Measurements from ENCODE around the gene PLEKHM3.

Gene PLEKHM3

DNA sequence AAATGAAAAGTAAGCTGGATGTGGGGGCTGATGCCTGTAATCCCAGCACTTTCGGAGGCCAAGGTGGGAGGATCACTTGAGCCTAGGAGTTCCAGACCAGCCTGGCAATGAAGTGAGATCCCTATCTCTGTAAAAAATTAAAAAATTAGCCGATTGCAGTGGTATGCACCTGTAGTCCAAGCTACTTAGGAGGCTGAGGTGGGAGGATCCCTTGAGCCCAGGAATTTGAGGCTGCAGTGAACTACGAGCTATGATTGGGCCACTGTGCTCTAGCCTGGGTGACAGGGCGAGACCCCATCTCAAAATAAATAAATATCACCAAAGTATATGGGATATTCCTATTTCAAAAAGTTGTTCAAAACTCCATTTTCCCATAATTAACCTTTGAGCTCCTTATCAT is 154.5 kb downstream of the PLEKHM3 start:
- CTCF ChIA-PET, result no interaction called here

DNA sequence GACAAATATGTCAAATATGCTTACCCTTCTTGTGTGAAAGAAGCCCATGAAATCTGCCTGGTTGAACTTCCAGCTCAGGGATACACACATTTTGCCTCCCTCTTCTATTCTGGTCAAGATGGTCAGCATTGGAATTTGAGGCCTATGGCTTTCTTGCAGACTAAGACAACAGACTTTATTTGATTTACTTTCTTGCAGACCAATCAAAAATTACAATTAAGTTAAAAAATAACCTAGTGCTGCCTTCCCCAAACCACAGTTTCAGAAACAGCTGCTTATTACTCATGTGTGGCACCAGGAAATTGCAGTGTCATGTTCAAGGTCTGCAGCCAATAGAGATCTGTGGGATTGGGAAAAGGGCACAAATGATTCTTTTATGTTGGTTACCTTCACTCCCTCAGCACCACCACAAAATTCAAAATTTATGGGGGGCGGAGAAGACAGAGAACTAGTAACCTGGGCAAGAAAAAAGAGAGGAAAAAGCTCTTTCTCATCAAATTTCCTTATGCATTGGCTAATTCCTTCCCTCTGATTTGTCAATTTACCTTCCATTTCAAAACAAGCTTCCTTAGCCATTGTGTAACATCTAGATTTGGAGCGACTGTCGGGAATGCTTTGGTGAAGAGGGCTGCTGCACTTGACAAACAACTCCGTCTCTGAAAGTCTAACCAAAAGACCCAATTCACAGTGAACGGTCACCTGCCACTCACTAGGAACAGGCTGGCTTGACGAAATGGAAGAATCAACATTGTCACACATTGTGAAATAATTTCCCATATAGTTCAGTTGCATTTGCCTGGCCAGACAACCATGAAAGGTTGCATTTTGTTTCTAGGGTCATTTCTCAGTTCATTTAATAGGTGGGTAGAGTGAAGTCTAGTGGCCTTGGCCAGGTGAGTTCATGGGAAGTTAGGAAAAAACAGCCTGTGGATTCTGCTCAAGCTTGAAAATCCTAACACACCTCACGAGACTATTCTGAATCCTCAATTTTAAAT is 155.2 kb downstream of the PLEKHM3 start:
- no peak for TF ChIP-seq ELF4 (IDR thresholded peaks at IDR 0.05)
- TF ChIP-seq LEF1 (IDR thresholded peaks at IDR 0.05; ENCODE audit: borderline replicate concordance), result no peak
- no peak for TF ChIP-seq CTBP1 (IDR thresholded peaks at IDR 0.05; ENCODE audit: borderline replicate concordance)
- TF ChIP-seq, protein P1, sequence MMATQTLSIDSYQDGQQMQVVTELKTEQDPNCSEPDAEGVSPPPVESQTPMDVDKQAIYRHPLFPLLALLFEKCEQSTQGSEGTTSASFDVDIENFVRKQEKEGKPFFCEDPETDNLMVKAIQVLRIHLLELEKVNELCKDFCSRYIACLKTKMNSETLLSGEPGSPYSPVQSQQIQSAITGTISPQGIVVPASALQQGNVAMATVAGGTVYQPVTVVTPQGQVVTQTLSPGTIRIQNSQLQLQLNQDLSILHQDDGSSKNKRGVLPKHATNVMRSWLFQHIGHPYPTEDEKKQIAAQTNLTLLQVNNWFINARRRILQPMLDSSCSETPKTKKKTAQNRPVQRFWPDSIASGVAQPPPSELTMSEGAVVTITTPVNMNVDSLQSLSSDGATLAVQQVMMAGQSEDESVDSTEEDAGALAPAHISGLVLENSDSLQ (IDR thresholded peaks at IDR 0.05), result no peak
- TF ChIP-seq FOXA1 (IDR thresholded peaks at IDR 0.05), result no peak
- TF ChIP-seq ARNT (IDR thresholded peaks at IDR 0.05), result no peak
- no peak for TF ChIP-seq L3MBTL2 (conservative IDR thresholded peaks at IDR 0.05)
- no peak for TF ChIP-seq BHLHE40 (IDR thresholded peaks at IDR 0.05; ENCODE audit: borderline replicate concordance)
- no peak for TF ChIP-seq SP1 (IDR thresholded peaks at IDR 0.05)
- CTCF ChIA-PET, result no interaction called here
- DNase-seq (ENCODE audit: extremely low spot score), result no peak
- POLR2A ChIA-PET, result no interaction called here

More for the DNA sequence above, 154.5 kb downstream of the PLEKHM3 start:
- TF ChIP-seq L3MBTL2 (conservative IDR thresholded peaks at IDR 0.05) (no peak), ARNT (IDR thresholded peaks at IDR 0.05) (no peak), TARDBP (IDR thresholded peaks at IDR 0.05) (no peak), ZNF384 (IDR thresholded peaks at IDR 0.05) (no peak), ELF4 (IDR thresholded peaks at IDR 0.05) (no peak), LEF1 (IDR thresholded peaks at IDR 0.05; ENCODE audit: borderline replicate concordance) (no peak), SUZ12 (IDR thresholded peaks at IDR 0.05) (no peak), SP1 (IDR thresholded peaks at IDR 0.05) (no peak), HDGF (IDR thresholded peaks at IDR 0.05; ENCODE audit: borderline replicate concordance) (no peak), FOXA1 (IDR thresholded peaks at IDR 0.05) (no peak), NFRKB (IDR thresholded peaks at IDR 0.05) (no peak), FOXK2 (IDR thresholded peaks at IDR 0.05) (no peak), FOXM1 (IDR thresholded peaks at IDR 0.05; ENCODE audit: borderline replicate concordance) (no peak), CTBP1 (IDR thresholded peaks at IDR 0.05; ENCODE audit: borderline replicate concordance) (no peak)
- POLR2A ChIA-PET, result no interaction called here
- DNase-seq (ENCODE audit: extremely low spot score), result no peak

DNA sequence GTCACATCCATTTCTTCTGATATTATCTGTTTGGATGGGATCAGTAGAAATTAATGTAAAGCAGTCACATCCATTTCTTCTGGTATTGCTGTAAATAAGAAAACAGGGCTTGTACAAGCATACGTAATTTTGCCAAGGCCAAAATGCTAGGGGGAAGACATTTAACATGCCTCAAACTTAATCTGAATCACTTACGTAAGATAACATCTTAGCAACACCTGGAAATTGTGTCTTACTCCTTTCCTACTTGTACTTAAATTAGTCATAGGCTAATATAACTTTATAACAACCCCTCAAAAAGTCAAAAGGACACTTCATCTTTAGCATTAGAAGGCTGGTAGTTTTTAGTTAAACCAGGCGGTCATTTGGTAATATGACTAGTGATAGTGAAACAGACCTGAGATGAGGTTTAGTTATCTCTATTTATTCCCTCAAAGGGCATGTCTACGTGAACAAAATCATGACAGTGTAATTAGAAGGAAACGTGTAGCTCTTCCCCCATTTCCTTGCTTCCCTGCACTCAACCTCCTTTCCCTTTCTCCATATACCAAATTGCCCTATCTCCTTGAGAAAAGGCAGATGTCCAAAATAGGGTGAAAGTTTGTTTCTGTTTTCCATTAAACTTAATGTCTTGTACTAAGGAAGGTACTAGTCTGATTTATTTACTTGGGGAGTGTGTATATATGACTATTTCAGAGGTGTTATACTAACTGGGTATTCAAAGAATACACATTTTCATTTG is 156.3 kb downstream of the PLEKHM3 start:
- no peak for DNase-seq (ENCODE audit: extremely low spot score)
- CTCF ChIA-PET, result no interaction called here
- POLR2A ChIA-PET, result no interaction called here
- no peak for TF ChIP-seq BHLHE40 (IDR thresholded peaks at IDR 0.05; ENCODE audit: borderline replicate concordance)
- TF ChIP-seq SP1 (IDR thresholded peaks at IDR 0.05), result no peak
- TF ChIP-seq CTBP1 (IDR thresholded peaks at IDR 0.05; ENCODE audit: borderline replicate concordance), result no peak
- TF ChIP-seq HDGF (IDR thresholded peaks at IDR 0.05; ENCODE audit: borderline replicate concordance), result no peak
- TF ChIP-seq ARNT (IDR thresholded peaks at IDR 0.05), result no peak
- no peak for TF ChIP-seq LEF1 (IDR thresholded peaks at IDR 0.05; ENCODE audit: borderline replicate concordance)
- TF ChIP-seq, protein P1 (IDR thresholded peaks at IDR 0.05), result no peak
- no peak for TF ChIP-seq FOXM1 (IDR thresholded peaks at IDR 0.05; ENCODE audit: borderline replicate concordance)
- no peak for TF ChIP-seq FOXA1 (IDR thresholded peaks at IDR 0.05)
- TF ChIP-seq L3MBTL2 (conservative IDR thresholded peaks at IDR 0.05), result no peak

DNA sequence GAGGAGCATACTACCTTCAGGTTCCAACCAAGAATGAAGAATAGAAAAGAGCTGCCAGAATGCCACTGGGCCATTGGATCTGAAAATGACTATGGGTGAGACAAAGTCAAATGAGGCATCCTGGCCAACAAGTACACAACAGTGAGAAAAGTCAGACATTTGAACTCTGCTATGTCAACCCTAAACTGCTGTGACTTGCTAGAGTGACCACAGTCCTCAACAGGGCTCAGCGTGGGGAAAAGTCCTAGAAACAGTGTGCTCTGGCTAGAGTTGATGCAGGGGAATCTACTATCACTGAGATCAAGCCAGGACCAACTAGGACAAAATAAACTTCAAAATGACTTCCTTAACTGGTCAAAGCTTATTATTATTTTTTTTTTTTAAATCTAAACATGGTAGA is 157.4 kb downstream of the PLEKHM3 start:
- no peak for TF ChIP-seq L3MBTL2 (conservative IDR thresholded peaks at IDR 0.05)
- ChIA-PET POLR2A (no interaction called here), CTCF (no interaction called here)
- DNase-seq (ENCODE audit: extremely low spot score), result no peak

DNA sequence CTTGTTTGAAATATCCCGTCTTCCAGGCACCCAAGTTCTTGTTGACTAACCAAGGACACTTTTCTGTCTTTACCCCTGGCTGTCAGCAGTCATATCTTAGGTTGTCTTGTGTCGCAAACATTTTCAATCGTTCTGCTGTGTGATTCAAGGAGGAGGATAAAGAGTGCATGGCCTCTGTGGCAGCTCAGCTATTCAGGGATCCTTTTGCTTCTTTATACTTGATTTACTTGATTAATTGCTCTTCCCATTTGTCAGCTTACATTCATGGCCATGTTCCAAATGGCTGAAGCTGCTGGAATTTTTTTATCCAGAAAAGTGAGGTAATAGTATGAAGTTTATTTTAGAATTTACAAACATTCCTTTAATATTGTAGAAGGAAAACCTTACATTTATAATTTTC is 158.3 kb downstream of the PLEKHM3 start:
- POLR2A ChIA-PET, result interaction anchor here (0.9 kb wide), 1 partner anchor 17 kb away, joined by 3 read pairs; no protein-coding TSS in a partner anchor
- no peak for TF ChIP-seq ZNF384 (IDR thresholded peaks at IDR 0.05)
- no peak for TF ChIP-seq L3MBTL2 (conservative IDR thresholded peaks at IDR 0.05)
- TF ChIP-seq SUZ12 (IDR thresholded peaks at IDR 0.05), result no peak
- no peak for TF ChIP-seq LEF1 (IDR thresholded peaks at IDR 0.05; ENCODE audit: borderline replicate concordance)
- TF ChIP-seq FOXK2 (IDR thresholded peaks at IDR 0.05), result no peak
- TF ChIP-seq CTBP1 (IDR thresholded peaks at IDR 0.05; ENCODE audit: borderline replicate concordance), result no peak
- TF ChIP-seq HDGF (IDR thresholded peaks at IDR 0.05; ENCODE audit: borderline replicate concordance), result no peak
- TF ChIP-seq BHLHE40 (IDR thresholded peaks at IDR 0.05; ENCODE audit: borderline replicate concordance), result no peak
- no peak for TF ChIP-seq SP1 (IDR thresholded peaks at IDR 0.05)
- no peak for TF ChIP-seq ELF4 (IDR thresholded peaks at IDR 0.05)
- TF ChIP-seq, protein P1 (IDR thresholded peaks at IDR 0.05), result no peak
- no peak for TF ChIP-seq FOXM1 (IDR thresholded peaks at IDR 0.05; ENCODE audit: borderline replicate concordance)
- TF ChIP-seq FOXA1 (IDR thresholded peaks at IDR 0.05), result no peak
- no peak for TF ChIP-seq NFRKB (IDR thresholded peaks at IDR 0.05)
- TF ChIP-seq TARDBP (IDR thresholded peaks at IDR 0.05), result no peak
- no peak for TF ChIP-seq ARNT (IDR thresholded peaks at IDR 0.05)
- CTCF ChIA-PET, result no interaction called here
- no peak for DNase-seq (ENCODE audit: extremely low spot score)

All from HEK293T (cell line).